GM21576 (cell line): ENCODE measurements around the gene HMG20A.

Experiments
- ATAC-seq: cut with Tn5 transposase; IDR thresholded peaks from one replicate; pipeline ENCODE4 v1.9.1; 2021; ENCODE audit warnings: mild to moderate bottlenecking, moderate library complexity; ENCODE audit not compliant: unreplicated experiment

Gene HMG20A

DNA sequence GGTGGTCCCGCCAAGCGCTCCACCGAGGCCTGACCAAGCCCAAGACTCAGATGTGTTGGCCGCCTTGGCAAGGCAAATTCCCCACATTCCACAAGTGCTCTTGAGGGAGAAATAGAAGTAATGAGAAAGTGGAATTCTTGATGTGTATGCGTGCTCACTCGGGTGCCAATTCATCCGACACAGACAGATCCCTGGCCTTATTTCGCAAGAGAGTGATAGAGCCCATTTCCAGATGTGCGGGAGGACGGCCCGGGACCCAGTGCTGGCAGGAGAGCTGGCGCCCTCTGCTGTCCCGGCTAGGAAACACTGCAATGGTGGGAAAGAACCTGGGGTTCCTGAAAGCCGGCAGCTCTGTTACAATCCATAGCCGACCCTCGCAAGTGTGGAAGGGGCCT, 76.0 kb downstream of the HMG20A start:
- ATAC-seq = no peak

DNA sequence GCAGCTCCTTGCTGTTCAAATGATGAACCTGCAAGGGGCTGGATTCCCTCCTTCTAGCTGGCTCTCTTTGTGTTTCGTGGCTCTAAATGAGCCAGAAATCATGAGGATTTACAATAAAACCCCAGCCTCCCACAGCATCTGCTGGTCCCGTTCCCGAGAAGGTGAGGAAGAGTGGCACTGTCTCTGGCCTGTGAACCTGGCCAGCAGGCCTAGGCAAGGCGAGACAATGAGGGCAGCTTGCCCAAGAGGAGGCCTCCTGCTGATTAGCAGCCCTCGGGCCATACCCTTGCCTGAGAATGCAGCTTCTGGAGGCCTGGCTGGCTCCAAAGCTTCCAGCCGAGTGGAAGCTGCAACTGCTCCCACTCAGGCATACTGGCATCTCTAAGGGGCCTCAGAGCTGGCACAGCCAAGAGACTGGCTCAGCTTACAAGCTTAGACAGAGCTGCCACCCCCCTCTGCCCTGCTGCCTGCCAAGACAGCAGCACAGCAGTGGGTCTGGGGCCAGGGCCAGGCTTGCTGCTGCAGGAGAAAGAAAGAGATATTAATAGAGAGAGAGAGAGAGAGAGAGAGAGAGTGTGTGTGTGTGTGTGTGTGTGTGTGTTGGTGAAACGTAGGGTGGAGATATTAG, 76.5 kb downstream of the HMG20A start:
- ATAC-seq = no peak

DNA sequence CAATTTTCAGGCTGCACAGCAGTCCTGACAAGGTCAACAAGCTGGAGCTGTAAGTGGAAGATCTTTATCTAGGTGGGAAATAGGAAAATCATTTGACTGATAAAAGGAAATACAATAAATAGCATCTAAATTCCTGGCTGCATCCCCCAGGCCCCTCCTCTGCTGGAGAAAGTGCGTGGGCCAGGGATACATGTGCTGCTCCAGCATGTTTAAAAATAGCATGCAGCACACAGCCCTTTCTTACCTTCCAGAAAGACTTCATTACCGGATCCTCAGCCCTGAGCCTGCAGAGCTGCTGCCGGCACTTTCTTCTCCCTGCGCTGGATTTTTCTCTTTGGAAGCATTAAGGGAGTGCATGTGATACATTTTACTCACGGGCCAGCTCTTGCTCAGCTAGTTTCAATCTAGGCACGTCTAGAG, 77.3 kb downstream of the HMG20A start:
- no peak for ATAC-seq

DNA sequence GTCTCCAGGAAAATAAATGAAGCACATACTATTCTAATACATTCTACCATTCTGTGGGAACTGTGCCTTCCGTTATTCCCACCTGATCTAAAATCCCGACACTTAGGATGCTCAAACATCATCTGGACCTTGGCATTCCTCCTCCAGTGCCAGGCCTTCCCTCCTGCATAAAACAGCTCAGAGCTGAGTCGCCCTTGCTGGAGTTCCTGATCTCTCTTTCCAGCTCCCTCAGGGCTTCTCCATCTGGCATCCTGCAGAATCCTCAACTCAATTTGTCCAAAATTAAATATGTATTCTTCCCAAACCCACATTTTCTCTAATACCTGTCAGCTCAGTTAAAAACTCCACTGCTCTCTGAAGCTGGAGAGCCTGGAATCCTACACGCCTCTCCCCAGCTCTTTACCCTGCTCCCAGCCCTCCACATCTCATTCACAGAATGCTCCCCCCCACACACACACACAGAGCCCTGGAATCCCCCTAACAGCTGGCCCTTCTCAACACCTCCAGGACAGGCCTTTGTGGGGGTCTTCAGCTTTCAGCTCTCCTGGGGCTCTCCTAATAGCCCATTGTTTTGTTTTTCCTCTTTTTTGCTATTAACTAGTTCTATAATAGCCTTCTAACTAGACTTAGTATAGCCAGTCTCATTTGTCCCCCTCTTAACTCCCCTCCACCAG, 78.5 kb downstream of the HMG20A start:
- ATAC-seq = no peak

DNA sequence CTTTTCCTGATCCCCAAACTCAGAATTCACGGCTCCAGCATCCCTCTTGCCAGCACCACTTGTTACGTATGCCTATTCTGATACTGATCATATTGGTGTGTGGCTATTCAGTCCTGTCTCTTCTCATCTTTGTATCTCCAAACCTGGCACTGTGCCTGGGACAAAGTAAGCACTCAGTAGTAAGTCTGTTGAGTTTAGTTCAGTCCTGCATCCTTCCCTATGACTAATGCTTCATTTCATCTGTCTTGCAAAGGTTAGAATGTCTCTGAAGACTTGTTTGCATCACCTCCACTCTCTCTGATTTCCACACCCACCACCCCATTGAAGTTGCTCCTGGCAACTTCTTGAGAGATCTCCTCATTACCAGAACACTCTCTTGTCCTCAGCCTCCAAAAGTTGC, 80.3 kb downstream of the HMG20A start:
- ATAC-seq = no peak

- ATAC-seq = no peak
Measured at GRCh38 chr15:77502379-77503095, 81.8 kb downstream of the HMG20A start.

GRCh38 chr15:77503240-77503639, 82.6 kb downstream of the HMG20A start:
- ATAC-seq = no peak

DNA sequence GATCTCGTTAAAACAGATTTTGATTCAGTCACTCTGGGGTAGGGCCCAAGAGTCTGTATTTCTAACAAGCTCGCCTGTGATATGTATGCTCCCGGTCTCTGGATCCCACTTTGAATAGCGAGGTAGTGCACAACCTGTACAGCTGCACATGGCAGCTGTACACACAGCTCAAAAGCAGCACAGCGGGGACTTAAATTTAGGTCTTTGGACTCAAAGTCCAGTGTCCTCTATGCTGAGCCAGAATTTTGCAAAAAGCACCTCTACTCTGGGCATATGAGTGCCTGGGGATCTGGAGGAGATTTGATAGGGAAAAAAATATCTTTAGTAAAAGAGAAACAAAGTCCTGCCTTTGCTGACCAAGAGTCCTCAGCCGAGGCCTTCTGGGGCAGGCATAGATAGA, 83.1 kb downstream of the HMG20A start:
- ATAC-seq = no peak

DNA sequence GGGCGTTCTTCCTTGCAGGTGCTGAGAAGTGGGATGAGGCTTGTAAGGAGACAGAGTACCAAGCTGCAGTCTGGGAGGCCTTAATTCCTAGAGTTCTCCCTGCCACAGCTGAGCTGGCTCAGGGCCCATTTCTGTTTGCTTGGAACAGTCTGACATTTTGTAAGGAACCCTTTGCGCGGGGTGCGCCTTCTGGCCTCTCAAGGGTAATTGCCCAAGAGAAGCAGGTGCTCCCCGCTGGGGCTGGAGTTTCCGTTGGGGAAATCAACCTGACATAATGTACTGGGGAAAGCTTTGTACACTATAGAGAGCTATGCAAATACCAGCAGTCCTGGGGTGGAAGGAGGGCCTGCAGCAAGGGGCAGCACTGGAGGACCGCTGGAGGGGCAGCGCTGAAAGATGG, 83.6 kb downstream of the HMG20A start:
- ATAC-seq = no peak

GRCh38 chr15:77504871-77505270, 84.2 kb downstream of the HMG20A start:
- ATAC-seq = no peak

- ATAC-seq = no peak
Measured at GRCh38 chr15:77505556-77505955, 84.9 kb downstream of the HMG20A start.

DNA sequence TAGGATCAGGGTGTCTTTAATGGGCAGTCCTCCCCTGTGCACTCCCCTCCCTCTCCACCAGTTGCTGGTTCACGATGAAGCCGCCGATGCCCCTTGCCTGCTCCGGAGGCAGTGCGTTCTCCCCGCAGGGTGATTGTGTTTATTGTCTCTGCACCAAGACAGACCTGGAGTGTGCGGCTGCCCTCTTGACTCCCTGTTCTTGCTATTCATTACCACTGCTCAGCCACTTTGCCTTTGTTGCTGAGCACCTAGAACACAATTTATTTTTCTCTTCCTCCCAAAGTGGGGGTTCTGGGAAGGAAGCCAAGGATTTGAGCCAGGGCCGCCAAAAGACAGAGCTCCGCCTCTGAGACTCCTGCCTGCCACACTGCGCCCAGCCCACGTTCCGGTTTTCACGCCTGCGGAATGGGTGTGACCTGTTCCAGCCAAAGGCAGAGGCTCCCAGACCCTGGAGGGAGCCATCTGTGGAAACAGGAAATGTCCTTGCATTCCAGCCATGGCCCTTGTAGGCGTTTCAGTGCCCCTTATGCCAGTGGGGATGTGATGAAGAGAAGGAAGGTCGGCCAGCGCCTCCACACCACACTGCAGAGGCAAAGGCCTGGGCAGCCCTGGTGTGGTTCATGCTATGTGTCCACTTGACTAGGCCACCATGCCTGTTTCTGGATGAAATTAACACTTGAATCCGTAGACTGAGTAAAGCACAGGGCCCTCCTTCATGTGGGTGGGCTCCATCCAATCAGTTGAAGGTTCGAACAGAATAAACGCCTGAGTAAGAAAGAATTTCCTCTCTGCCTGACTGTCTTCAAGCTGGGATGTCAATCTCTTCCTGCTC, 85.8 kb downstream of the HMG20A start:
- ATAC-seq = no peak

- ATAC-seq = no peak
Measured at GRCh38 chr15:77507143-77507897, 86.6 kb downstream of the HMG20A start.

DNA sequence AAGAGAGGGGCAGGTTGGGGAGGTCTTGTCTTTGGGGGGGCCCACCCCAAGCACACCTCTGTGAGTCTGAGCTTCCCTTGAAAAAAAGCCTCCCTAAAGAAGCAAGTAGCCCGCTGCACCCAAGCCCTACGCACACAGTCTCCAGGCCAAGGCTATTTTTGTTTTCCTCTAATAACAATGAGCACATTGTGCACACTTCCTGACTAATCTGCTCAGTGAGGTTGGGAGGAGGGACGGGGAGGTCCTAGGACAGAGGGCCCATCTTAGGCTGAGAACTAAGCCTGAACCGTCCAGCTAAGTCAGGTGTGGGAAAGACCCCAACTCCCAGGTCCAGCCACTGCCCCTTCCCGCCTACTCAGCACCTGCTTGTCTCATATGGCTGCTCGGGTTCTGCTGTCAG, 87.2 kb downstream of the HMG20A start:
- no peak for ATAC-seq

GRCh38 chr15:77508541-77509243, 88.0 kb downstream of the HMG20A start:
- ATAC-seq = no peak

DNA sequence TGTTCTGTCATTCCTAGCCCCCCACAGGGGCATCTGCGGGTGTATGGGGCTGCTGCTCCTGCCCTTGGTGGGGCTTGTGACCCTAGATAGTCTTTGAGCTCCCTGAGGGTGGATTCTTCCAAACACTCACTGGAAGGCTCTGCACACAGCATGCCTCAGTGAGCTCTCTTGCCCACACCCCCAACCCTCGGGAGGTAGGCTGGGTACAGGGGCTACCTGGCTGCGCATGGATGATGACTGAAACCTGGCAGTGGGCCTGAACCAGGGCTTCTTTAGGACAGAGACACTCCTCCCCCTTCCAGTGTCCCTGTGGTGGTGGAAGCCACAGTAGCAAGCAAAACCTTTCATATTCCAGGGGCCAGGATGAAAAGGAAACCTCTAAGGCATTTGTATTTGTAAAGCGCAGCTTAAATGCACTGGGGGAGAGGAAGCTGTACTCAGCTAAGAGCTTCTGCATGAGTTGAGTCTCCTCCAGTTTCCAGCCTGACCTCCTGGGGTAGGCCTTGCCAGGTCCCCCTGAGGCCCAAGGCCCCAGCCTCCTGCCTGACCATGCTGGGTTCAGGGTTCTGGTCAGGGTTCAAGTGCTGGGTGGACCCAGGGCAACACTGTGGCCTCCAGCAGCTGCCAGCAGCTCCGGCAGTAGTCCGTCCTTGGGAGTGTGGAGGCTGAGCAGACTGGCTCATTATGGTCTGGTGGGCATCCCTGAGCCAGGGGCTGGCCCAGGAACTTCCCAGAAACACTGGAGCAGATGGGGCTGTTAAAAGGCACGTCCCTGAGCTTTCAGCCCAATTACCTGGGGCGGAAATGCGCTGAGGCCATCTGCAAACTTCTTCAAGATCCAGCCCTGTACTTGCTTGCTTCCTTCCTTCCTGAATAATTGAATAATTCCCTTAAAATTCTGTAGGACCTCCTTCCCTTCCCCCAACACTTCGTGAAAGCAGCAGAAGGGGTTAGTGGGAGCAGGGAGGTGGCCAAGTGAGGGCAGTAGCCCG, 89.7 kb downstream of the HMG20A start:
- no peak for ATAC-seq

DNA sequence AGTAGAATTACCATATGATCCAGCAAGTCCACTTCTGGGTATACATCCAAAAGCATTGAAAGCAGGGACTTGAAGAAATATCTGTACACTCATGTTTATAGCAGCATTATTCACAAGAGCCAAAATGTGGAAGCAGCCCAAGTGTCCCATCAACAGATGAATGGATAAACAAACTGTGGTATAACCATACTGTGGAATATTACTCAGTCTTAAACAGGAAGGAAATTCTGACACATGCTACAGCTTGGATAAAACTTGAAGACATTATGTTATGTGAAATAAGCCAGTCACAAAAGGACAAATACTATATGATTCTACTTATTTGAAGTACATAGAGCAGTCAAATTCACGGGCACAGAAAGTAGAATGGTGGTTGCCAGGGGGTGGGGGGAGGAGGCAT, 91.2 kb downstream of the HMG20A start:
- no peak for ATAC-seq

- no peak for ATAC-seq
Measured at GRCh38 chr15:77513226-77513625, 92.5 kb downstream of the HMG20A start.
